ENCODE measurements around the gene MRPL4. TPM values are rescaled to one million over a fixed set of nuclear protein-coding genes. Genes with fewer than 3 reads are reported as not detected.

MRPL4 gene
- total and polyA plus RNA-seq, 8 donors, result 16.1 to 314 (median 52.4) TPM

DNA sequence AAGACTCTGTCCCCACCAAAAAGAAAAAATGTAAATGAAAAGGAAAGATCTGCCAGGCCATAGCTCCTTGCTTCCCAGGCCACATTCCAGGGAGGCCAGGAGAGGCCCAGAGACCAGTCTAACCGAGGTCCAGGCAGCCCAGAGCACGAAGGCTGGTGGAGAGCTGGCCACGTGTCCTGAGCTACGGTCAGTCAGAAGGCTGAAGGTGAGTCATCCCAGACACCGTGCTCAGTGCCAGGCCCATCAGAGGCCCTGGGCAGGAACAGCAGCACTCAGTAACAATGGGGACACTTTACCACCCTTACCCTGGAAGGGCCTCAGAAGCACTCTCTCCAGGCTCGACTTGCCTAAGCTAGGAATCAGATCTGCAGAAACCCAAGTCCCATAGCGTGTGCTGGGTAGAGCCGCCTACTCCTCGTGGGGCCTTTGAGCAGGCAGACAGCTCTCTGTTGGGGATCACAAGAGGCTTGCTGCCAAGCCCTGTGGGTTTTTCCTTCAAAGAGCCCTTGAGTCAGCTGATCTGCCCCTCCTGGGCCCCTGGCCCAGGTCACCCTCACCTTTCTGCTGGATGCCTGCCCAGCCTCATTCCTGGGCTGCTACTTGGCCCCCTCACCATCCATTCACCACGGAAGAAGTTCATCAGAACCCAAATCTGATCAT is 45.7 kb upstream of the MRPL4 start:
- peaks cover 0 to 6% (median 3%) of the 10 kb centered on the region in 4 donors for H3K9me3 ChIP-seq
- TF ChIP-seq EP300 (IDR thresholded peaks at IDR 0.05), result no peak
- no peak for TF ChIP-seq POLR2A (IDR thresholded peaks at IDR 0.05)
- TF ChIP-seq, protein P1, sequence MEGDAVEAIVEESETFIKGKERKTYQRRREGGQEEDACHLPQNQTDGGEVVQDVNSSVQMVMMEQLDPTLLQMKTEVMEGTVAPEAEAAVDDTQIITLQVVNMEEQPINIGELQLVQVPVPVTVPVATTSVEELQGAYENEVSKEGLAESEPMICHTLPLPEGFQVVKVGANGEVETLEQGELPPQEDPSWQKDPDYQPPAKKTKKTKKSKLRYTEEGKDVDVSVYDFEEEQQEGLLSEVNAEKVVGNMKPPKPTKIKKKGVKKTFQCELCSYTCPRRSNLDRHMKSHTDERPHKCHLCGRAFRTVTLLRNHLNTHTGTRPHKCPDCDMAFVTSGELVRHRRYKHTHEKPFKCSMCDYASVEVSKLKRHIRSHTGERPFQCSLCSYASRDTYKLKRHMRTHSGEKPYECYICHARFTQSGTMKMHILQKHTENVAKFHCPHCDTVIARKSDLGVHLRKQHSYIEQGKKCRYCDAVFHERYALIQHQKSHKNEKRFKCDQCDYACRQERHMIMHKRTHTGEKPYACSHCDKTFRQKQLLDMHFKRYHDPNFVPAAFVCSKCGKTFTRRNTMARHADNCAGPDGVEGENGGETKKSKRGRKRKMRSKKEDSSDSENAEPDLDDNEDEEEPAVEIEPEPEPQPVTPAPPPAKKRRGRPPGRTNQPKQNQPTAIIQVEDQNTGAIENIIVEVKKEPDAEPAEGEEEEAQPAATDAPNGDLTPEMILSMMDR (IDR thresholded peaks at IDR 0.05), result no peak
- no peak for TF ChIP-seq POLR2AphosphoS5 (IDR thresholded peaks at IDR 0.05)
- H3K4me3 ChIP-seq, result no peak overlapping the region
- no peaks in the 10 kb centered on the region for H3K27me3 ChIP-seq
- H3K36me3 ChIP-seq, result no peaks in the 10 kb centered on the region
- intact Hi-C loops (cut with DNase I; ENCODE audit: low total_unique reads), result no loop called here
- H3K4me1 ChIP-seq, result no peaks in the 10 kb centered on the region
- WGBS, 5 donors, result 67 to 83% (median 80%) methylated on average over 9 to 10 of the region's 10 CpGs
- DNase-seq, result no peak
- H3K27ac ChIP-seq, result no peak overlapping the region

DNA sequence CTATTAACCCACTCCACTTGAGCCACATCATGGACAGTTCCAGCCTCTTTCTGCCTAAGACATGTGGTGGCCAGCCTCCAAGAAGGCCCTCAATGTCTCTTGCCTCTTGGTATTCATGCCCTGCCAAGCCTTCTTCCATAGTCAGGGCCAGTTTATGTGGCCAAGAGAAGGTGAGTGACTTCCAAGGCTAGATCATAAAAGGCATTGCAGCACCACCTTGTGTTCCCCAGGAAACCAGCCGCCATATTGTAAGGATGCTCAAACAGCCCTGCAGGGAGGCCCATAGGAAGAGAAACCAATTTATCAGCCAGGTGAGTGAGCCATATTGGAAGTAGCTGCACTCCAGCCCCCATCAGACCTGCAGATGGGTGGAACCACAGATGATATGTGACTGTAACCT is 45.0 kb upstream of the MRPL4 start:
- H3K27me3 ChIP-seq, result no peaks in the 10 kb centered on the region
- WGBS, 5 donors, result 82 to 100% (median 96%) methylated on average over 1 of the region's 1 CpG
- peaks cover 0 to 6% (median 3%) of the 10 kb centered on the region in 4 donors for H3K9me3 ChIP-seq
- H3K27ac ChIP-seq, result no peak overlapping the region
- DNase-seq, result no peak
- no peak for TF ChIP-seq POLR2AphosphoS5 (IDR thresholded peaks at IDR 0.05)
- TF ChIP-seq EP300 (IDR thresholded peaks at IDR 0.05), result no peak
- no peak for TF ChIP-seq POLR2A (IDR thresholded peaks at IDR 0.05)
- TF ChIP-seq, protein P1 (IDR thresholded peaks at IDR 0.05), result no peak
- H3K4me1 ChIP-seq, result no peaks in the 10 kb centered on the region
- H3K36me3 ChIP-seq, result no peaks in the 10 kb centered on the region
- intact Hi-C loops (cut with DNase I; ENCODE audit: low total_unique reads), result no loop called here
- H3K4me3 ChIP-seq, result no peak overlapping the region

DNA sequence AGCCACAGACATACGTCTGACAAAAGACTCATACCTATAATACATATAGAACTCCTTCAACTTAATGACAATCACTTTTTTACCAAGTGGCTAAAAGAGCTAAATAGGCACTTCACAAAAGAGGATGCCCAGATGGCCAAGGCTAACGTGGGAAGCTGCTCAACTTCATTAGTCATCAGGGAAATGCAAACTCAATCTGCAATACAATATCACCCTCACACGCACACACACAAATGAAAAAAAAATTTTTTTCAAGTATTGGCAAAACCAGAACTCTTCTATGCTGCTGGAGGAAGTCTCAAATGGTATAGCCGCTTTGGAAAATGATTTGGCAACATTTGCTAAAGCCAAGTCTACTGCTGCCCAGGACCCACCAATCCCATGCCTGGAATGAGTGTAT is 42.7 kb upstream of the MRPL4 start:
- TF ChIP-seq EP300 (IDR thresholded peaks at IDR 0.05) (no peak), POLR2A (IDR thresholded peaks at IDR 0.05) (no peak), POLR2AphosphoS5 (IDR thresholded peaks at IDR 0.05) (no peak)
- TF ChIP-seq, protein P1 (IDR thresholded peaks at IDR 0.05), result no peak
- peaks cover 0 to 6% (median 3%) of the 10 kb centered on the region in 4 donors for H3K9me3 ChIP-seq
- no peak for DNase-seq
- H3K36me3 ChIP-seq, result no peaks in the 10 kb centered on the region
- 56 to 63% (median 58%) methylated on average over 4 of the region's 4 CpGs for WGBS, 5 donors
- intact Hi-C loops (cut with DNase I; ENCODE audit: low total_unique reads), result no loop called here
- H3K4me3 ChIP-seq, result no peak overlapping the region
- no peaks in the 10 kb centered on the region for H3K27me3 ChIP-seq
- H3K27ac ChIP-seq, result no peak overlapping the region
- H3K4me1 ChIP-seq, result no peaks in the 10 kb centered on the region

DNA sequence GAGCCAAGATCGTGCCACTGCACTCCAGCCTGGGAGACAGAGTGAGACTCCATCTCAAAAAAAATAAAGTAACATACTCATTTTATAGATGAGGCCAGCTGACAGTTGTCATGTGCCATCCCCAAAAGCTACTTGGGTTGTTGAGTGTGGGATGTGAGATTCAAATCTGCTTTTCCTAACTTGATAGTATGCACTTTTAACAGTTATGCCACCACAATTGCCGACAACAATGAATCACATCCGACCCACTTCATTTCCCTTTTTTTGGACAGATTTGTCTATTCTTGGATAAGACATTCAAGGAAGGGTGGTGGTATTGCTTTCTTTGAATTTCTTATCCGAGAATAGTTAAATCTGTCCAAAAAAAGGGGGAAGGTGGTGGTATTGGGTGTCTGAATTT is 41.0 kb upstream of the MRPL4 start:
- Histone ChIP-seq H3K4me3 (no peak overlapping the region), H3K27ac (no peak overlapping the region), H3K36me3 (no peaks in the 10 kb centered on the region), H3K9me3 (peaks cover 0 to 6% (median 3%) of the 10 kb centered on the region in 4 donors), H3K4me1 (no peaks in the 10 kb centered on the region), H3K27me3 (no peaks in the 10 kb centered on the region)
- intact Hi-C loops (cut with DNase I; ENCODE audit: low total_unique reads), result no loop called here
- 77 to 92% (median 82%) methylated on average over 4 of the region's 4 CpGs for WGBS, 5 donors
- no peak for DNase-seq
- TF ChIP-seq EP300 (IDR thresholded peaks at IDR 0.05), result no peak
- TF ChIP-seq POLR2A (IDR thresholded peaks at IDR 0.05), result no peak
- TF ChIP-seq, protein P1 (IDR thresholded peaks at IDR 0.05), result no peak
- no peak for TF ChIP-seq POLR2AphosphoS5 (IDR thresholded peaks at IDR 0.05)
